Stimulated activated naive CD8-positive, alpha-beta T cell treated with anti-CD3 and anti-CD28 coated beads, Interleukin-15, Interleukin-2, amounts not matched to agents 100 ng/mL and 50 ng/mL, for 24 hours (primary cell): ENCODE measurements around the gene ACP6.
A peak's percentile ranks its signal among the peaks of the same experiment; 100 is the strongest.

Experiments used
- H3K27ac Mint-ChIP-seq: one replicate; pipeline ENCODE4 v1.8.0; 2021; ENCODE audit warnings: mild to moderate bottlenecking, mixed read lengths
- H3K27me3 Mint-ChIP-seq: one replicate; pipeline ENCODE4 v1.8.0; 2021; ENCODE audit warnings: mixed read lengths
- H3K36me3 Mint-ChIP-seq: one replicate; pipeline ENCODE4 v1.8.0; 2021; ENCODE audit warnings: low read depth, mixed read lengths
- H3K4me1 Mint-ChIP-seq: one replicate; pipeline ENCODE4 v1.8.0; 2021; ENCODE audit warnings: low read depth, mixed read lengths
- H3K4me3 Mint-ChIP-seq: one replicate; pipeline ENCODE4 v1.8.0; 2021; ENCODE audit warnings: mild to moderate bottlenecking, mixed read lengths
- H3K9me3 Mint-ChIP-seq: one replicate; pipeline ENCODE4 v1.8.0; 2021; ENCODE audit warnings: mixed read lengths

The ACP6 gene

GRCh38 chr1:147673406-147673805, 3.1 kb upstream of the ACP6 start:
- Mint-ChIP-seq H3K4me1 (peaks cover 19% of the 10 kb centered on the region), H3K4me3 (no peak overlapping the region), H3K36me3 (no peaks in the 10 kb centered on the region), H3K27me3 (peaks cover 13% of the 10 kb centered on the region), H3K27ac (no peak overlapping the region), H3K9me3 (peaks cover 10% of the 10 kb centered on the region)

DNA sequence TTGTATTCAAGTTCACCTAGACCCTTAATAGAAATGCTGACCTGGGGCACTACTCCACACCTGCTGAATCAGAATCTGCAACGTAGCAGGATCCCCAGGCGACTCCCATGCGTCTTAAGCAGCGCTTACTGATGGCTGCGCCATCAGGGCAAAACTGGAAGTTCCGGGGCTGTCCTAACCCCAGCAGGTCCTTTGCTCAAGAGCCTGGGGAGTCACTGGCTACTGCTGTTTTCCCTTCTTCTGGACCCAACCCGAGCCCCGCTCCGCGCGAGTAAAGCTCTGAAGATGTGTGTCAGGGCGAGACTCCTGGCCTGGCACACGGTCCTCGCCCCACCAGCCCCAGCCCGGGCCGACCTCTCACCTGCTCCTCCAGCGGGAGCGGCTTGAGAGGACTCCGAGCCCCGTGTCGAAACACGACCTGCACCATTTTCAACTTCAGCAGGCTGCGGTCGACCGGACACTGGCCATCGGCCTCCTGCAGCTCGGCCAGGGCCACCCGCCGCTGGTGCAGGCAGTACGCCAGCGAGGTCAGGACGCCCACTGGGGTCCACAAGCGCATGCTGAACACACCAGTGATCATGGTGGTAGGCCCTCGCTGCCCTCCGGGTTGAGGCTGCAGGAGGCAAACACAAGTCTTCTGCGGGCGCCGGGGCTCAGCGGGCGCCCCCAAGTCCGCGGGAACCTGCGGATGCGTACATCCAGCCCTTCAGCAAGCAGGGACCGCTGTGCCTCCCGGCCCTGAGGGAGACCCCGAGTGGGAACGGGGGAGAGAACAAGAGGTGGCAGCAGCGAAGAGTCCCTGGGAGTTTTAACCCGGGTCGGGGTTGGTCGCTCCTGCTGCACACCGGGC, 630 bp downstream of the ACP6 start:
- H3K9me3 Mint-ChIP-seq: no peaks in the 10 kb centered on the region
- peaks cover 13% of the 10 kb centered on the region for H3K27me3 Mint-ChIP-seq
- H3K27ac Mint-ChIP-seq: peak overlapping the region; percentile 76
- peaks cover 20% of the 10 kb centered on the region for H3K4me1 Mint-ChIP-seq
- H3K36me3 Mint-ChIP-seq: no peaks in the 10 kb centered on the region
- H3K4me3 Mint-ChIP-seq: peak overlapping the region; percentile 90

DNA sequence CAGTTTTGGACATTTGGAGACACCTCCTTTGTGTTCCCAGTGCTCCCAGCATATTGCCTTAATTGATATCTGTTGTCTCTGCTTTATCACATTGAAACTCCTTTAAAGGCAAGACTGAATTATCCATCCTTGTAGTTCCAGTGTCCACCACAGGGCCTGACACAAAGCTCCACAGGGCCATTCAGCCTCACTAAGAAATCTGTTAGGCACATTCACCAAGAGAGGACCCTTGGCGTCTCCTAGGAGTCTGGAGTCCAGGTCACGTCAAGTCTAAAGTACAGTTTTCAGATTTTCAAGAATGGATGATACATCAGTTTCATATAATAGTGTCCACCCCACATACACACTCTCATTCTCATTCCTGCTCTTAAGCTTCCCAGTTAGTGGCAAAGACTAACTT, 4.8 kb downstream of the ACP6 start:
- peaks cover 15% of the 10 kb centered on the region for H3K4me1 Mint-ChIP-seq
- H3K27ac Mint-ChIP-seq: no peak overlapping the region
- H3K27me3 Mint-ChIP-seq: no peaks in the 10 kb centered on the region
- H3K4me3 Mint-ChIP-seq: no peak overlapping the region
- H3K9me3 Mint-ChIP-seq: no peaks in the 10 kb centered on the region
- H3K36me3 Mint-ChIP-seq: peaks cover 7% of the 10 kb centered on the region

- no peaks in the 10 kb centered on the region for H3K9me3 Mint-ChIP-seq
- peaks cover 10% of the 10 kb centered on the region for H3K4me1 Mint-ChIP-seq
- peaks cover 7% of the 10 kb centered on the region for H3K36me3 Mint-ChIP-seq
- H3K27ac Mint-ChIP-seq: no peak overlapping the region
- H3K4me3 Mint-ChIP-seq: no peak overlapping the region
- H3K27me3 Mint-ChIP-seq: no peaks in the 10 kb centered on the region
These were observed 6.1 kb downstream of the ACP6 start for GRCh38 chr1:147664206-147664605.

DNA sequence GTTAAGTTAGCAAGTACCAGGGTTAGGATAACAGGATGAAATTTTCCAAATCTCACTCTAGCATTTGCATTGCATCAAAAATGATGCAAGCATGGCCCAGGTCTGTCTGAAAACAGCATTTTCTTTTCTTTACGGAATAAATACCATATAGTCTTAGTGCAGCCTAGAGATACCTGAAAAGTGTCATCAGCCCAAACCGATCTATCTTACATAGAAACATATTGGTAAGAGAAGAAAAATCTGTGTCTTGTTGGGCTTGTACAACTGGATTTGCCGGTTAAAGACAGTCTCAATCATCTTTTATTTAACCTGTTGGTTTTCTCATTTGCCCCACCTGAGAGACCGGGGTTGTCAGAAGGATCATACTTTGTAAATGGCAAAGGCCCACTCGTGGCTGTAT, 15.8 kb downstream of the ACP6 start:
- H3K27me3 Mint-ChIP-seq: no peaks in the 10 kb centered on the region
- no peaks in the 10 kb centered on the region for H3K9me3 Mint-ChIP-seq
- H3K36me3 Mint-ChIP-seq: peaks cover 22% of the 10 kb centered on the region
- H3K27ac Mint-ChIP-seq: peak overlapping the region; percentile 15
- H3K4me1 Mint-ChIP-seq: peaks cover under 1% of the 10 kb centered on the region
- H3K4me3 Mint-ChIP-seq: no peak overlapping the region

DNA sequence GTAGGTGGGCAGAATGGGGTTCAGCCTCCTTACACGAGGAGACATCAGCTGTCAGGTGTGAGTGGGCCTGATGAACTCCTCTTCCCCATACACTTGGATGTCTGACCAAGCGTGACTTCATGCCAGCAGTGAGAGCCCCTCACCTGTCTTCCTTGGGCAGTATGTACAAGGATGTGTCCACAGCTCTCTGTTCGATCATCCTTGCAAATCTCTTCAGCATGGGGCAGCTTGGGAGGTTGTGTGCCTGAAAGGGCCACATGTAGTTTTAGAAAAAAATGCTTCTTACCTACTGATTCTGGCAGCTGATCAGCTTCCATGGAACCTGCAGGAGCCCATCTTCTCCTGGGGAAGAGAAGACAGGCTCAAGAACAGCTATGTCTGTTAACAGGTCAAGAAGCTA, 18.0 kb downstream of the ACP6 start:
- Mint-ChIP-seq H3K27ac (no peak overlapping the region), H3K9me3 (no peaks in the 10 kb centered on the region), H3K27me3 (no peaks in the 10 kb centered on the region), H3K36me3 (peaks cover 27% of the 10 kb centered on the region), H3K4me1 (peaks cover 22% of the 10 kb centered on the region), H3K4me3 (no peak overlapping the region)

- Mint-ChIP-seq H3K27ac (no peak overlapping the region), H3K27me3 (no peaks in the 10 kb centered on the region), H3K9me3 (no peaks in the 10 kb centered on the region), H3K4me1 (peaks cover 31% of the 10 kb centered on the region), H3K36me3 (peaks cover 25% of the 10 kb centered on the region), H3K4me3 (no peak overlapping the region)
These were observed 18.9 kb downstream of the ACP6 start for GRCh38 chr1:147651466-147651865.

DNA sequence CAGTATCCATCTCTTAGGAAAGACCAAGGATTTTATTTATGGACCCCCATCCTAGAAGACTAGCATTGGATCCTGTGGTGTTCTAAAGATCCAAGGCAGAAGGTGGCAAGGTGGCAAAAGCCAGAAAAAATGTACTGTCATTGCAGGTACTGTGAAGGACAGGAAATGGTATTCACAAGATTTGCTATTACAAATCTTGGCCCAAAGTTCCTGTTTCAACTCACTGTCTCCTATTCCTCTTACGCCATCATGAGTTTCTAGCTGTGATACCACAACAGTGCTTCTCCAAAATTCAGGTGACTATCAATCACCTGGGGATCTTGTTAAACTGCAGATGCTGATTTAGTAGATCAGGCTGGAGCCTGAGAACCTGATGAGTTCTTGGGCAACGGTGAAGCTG, 21.4 kb downstream of the ACP6 start:
- Mint-ChIP-seq H3K27me3 (no peaks in the 10 kb centered on the region), H3K9me3 (no peaks in the 10 kb centered on the region), H3K4me1 (peaks cover 48% of the 10 kb centered on the region), H3K27ac (no peak overlapping the region), H3K4me3 (no peak overlapping the region), H3K36me3 (peaks cover 24% of the 10 kb centered on the region)

GRCh38 chr1:147647796-147648633, 22.3 kb downstream of the ACP6 start:
- Mint-ChIP-seq H3K4me3 (peak overlapping the region; percentile 12), H3K36me3 (peaks cover 28% of the 10 kb centered on the region), H3K4me1 (peaks cover 51% of the 10 kb centered on the region), H3K9me3 (no peaks in the 10 kb centered on the region), H3K27ac (peak overlapping the region; percentile 69), H3K27me3 (no peaks in the 10 kb centered on the region)

DNA sequence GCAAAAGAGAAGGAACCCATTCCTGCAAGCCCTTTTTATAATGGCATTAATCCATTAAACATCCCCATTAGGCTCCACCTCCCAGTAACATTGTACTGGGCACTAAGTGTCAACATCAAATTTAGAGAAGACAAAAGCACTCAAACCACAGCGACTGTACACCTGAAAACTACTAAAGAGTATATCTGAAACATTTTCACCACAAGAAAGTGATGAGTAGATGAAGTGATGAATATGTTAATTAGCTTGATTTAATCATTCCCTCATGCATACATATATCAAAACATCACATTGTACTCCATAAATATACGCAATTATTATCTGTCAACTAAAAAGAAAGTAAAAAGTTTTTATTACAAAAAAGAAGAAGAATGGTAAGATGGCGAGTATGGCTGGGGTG, 26.4 kb downstream of the ACP6 start:
- no peak overlapping the region for H3K4me3 Mint-ChIP-seq

GRCh38 chr1:147641695-147642592, 28.4 kb downstream of the ACP6 start:
- no peak overlapping the region for H3K4me3 Mint-ChIP-seq
- peaks cover 25% of the 10 kb centered on the region for H3K4me1 Mint-ChIP-seq
- H3K36me3 Mint-ChIP-seq: peaks cover 12% of the 10 kb centered on the region
- no peaks in the 10 kb centered on the region for H3K9me3 Mint-ChIP-seq
- no peaks in the 10 kb centered on the region for H3K27me3 Mint-ChIP-seq
- no peak overlapping the region for H3K27ac Mint-ChIP-seq

More for the DNA sequence above, 26.4 kb downstream of the ACP6 start:
- H3K9me3 Mint-ChIP-seq: no peaks in the 10 kb centered on the region
- no peak overlapping the region for H3K27ac Mint-ChIP-seq
- no peaks in the 10 kb centered on the region for H3K27me3 Mint-ChIP-seq
- H3K4me1 Mint-ChIP-seq: peaks cover 45% of the 10 kb centered on the region
- H3K36me3 Mint-ChIP-seq: peaks cover 12% of the 10 kb centered on the region

- Mint-ChIP-seq H3K9me3 (no peaks in the 10 kb centered on the region), H3K27me3 (no peaks in the 10 kb centered on the region), H3K4me1 (peaks cover 18% of the 10 kb centered on the region), H3K36me3 (peaks cover 12% of the 10 kb centered on the region), H3K27ac (no peak overlapping the region), H3K4me3 (no peak overlapping the region)
These were observed 29.0 kb downstream of the ACP6 start for GRCh38 chr1:147641291-147641690.

DNA sequence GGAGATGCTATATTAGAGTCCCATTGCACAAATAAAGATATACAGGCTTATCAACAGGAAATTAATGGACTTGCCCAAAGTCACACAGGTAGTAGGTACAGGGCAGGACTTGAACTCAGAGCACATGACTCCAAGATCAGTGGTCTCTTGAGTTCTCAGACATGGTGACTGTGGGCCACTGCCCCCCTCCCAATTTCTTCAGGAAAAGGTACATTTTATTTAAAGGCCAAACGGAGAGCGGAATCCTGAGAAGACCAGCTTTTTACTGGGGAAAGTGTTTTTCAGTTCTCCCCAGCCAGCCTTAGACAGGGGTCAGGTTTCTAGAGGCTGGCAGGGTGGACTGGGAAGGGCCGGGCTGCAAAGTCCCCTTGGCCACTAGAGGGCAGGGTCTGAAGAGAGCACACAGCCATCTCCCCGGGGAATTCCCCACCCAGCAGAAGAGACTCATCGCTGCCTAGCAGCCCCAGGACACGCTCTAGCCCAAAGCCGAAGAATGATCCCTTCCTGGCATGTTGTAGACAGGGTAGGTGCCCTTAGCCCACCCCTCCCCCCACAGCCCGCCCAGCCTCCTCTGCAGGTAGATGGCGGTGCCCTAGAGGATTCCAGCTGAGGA, 29.7 kb downstream of the ACP6 start:
- Mint-ChIP-seq H3K27me3 (no peaks in the 10 kb centered on the region), H3K27ac (no peak overlapping the region), H3K4me1 (peaks cover 12% of the 10 kb centered on the region), H3K9me3 (no peaks in the 10 kb centered on the region), H3K4me3 (no peak overlapping the region), H3K36me3 (peaks cover 12% of the 10 kb centered on the region)

- H3K4me1 Mint-ChIP-seq: no peaks in the 10 kb centered on the region
- no peak overlapping the region for H3K4me3 Mint-ChIP-seq
- no peaks in the 10 kb centered on the region for H3K36me3 Mint-ChIP-seq
- H3K27ac Mint-ChIP-seq: no peak overlapping the region
- H3K27me3 Mint-ChIP-seq: no peaks in the 10 kb centered on the region
- H3K9me3 Mint-ChIP-seq: no peaks in the 10 kb centered on the region
These were observed 34.0 kb downstream of the ACP6 start for GRCh38 chr1:147636314-147636713.
